ENCODE data around the gene NLRC5.

GRCh38 chr16:57131351-57131970, 142.1 kb downstream of the NLRC5 start:
- TF ChIP-seq CTCF (IDR thresholded peaks at IDR 0.05) (no peak), POLR2A (IDR thresholded peaks at IDR 0.05) (no peak)
